MG63 (cell line): ENCODE measurements around the gene IER3IP1. TPM values are rescaled to one million over a fixed set of nuclear protein-coding genes. Genes with fewer than 3 reads are reported as not detected.
"Not testable (repeated sequence)": the region's sequence is repeated elsewhere in the genome, so short reads cannot be mapped to it uniquely, and the experiment has no call there.

Source experiments
- DNase-seq: peaks from one replicate; pipeline ENCODE4 v3.0.0-alpha.2; 2020
- H3K27me3 ChIP-seq: fragments of 250-450 bp; sonication (Bioruptor Pico); 2 replicates; pipeline ENCODE4 v1.5.1; 2020; ENCODE audit warnings: mild to moderate bottlenecking, moderate library complexity
- H3K36me3 ChIP-seq: fragments of 250-450 bp; sonication (Bioruptor Pico); 2 replicates; pipeline ENCODE4 v1.5.1; 2020; ENCODE audit warnings: mild to moderate bottlenecking, moderate library complexity
- H3K4me3 ChIP-seq: fragments of 250-450 bp; sonication (Bioruptor Pico); 2 replicates; pipeline ENCODE4 v1.5.1; 2020; ENCODE audit warnings: mild to moderate bottlenecking, moderate library complexity
- H3K9me3 ChIP-seq: fragments of 250-450 bp; sonication (Bioruptor Pico); 2 replicates; pipeline ENCODE4 v1.5.1; 2020; ENCODE audit warnings: mild to moderate bottlenecking, moderate library complexity
- total RNA-seq: library from RNA; depleted of rRNA; stranded (reverse); fragments of >200 nt; shearing (Covaris generic); gene quantifications from 2 replicates; pipeline ENCODE4 v1.2.3, GENCODE V29; 2014; ENCODE audit warnings: low replicate concordance

The IER3IP1 gene
- total RNA-seq, 1 experiment from 2014 or later, result 37.7 TPM

DNA sequence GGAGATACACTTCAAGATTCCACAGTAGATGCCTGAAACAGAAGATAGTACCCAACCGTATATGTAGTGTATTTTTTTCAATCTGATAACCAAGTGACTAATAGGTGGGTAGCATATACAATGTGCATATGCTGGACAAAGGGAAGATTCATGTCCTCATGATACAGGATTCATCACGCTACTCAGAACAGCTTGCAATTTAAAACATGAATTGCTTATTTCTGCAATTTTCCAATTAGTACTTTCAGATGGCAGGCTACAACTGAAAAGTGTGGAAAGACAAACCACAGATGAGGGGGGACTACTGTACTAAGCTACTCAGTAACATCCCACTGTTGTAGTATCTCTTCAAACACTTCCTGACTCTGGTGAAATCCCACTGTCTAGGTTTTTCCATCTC, 3.7 kb downstream of the IER3IP1 start:
- Histone ChIP-seq H3K4me3 (no peak overlapping the region), H3K36me3 (peaks cover 8% of the 10 kb centered on the region), H3K9me3 (no peaks in the 10 kb centered on the region), H3K27me3 (no peaks in the 10 kb centered on the region)
- no peak for DNase-seq

DNA sequence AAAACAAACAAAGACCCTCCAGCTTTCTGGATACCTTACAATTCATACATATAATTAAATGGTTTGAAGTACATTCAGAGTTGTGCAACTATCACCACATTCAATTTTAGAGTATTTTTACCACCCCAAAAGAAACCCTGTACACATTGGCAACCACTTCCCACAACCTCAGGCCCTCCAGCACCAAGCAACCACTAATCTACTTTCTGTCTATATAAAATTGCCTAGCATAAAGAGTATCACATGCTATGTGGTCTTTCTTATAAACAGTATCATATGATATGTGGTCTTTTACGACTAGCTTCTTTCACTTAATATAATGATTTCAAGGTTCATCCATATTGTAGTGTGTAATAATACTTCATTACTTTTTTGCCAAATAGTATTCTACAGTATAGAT, 7.3 kb downstream of the IER3IP1 start:
- no peaks in the 10 kb centered on the region for H3K27me3 ChIP-seq
- no peaks in the 10 kb centered on the region for H3K9me3 ChIP-seq
- no peak overlapping the region for H3K4me3 ChIP-seq
- peaks cover 8% of the 10 kb centered on the region for H3K36me3 ChIP-seq
- DNase-seq, result no peak

DNA sequence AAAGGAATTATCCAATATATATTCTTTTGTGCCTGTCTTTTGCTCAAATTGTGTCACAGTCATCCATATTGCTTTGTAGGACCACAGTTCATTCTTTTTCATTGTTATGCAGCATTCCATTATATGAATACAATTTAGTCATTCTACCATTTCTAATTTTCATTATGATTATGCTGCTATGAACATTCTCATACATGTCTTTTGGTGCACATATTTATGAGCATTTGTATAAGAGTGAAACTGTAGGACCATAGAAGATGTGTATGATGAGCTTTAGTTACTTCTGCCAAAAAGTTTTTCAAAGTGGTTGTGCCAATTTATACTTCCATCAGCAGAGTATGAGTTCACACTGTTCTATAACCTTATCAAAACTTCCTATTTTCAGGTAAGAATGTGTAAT, 7.7 kb downstream of the IER3IP1 start:
- Histone ChIP-seq H3K27me3 (no peaks in the 10 kb centered on the region), H3K4me3 (no peak overlapping the region), H3K36me3 (peaks cover 8% of the 10 kb centered on the region), H3K9me3 (no peaks in the 10 kb centered on the region)
- DNase-seq, result no peak

DNA sequence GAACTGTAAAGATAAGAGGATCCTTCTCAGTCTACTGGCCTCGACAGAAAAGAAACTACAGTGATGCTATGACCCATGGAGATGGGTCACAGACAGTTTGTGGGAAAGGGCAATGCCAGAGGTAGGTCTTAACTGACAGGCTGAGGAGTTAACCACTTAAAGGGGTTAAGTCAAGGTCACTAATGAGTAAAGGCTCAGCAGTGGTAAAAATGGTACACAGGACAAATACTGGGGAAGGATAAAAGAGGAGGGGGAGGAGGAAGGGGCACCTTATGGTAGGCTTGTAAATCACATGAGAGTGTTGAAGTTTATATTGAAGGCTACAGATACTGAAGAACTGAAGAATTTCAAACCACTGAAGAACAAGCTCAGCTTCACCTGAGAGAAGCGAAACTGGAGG, 9.9 kb downstream of the IER3IP1 start:
- Histone ChIP-seq H3K9me3 (no peaks in the 10 kb centered on the region), H3K4me3 (no peak overlapping the region), H3K36me3 (peaks cover 4% of the 10 kb centered on the region), H3K27me3 (no peaks in the 10 kb centered on the region)
- no peak for DNase-seq

DNA sequence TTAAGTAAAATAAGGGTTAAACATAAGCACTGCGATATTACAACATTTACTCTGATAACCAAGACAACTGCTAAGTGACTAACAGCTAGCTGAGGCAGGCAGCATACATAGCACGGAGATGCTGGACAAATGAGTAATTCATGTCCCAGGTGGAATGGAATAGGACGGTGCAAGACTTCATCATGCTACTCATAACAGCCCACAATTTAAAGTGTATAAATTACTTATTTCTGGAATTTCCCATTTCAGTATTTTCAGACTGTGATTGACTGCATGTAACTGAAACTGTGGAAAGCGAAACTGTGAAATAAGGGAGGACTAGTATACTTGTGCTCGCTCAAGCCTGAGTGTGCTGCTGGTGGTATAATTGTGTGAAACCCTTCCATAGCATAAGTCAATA, 12.9 kb downstream of the IER3IP1 start:
- H3K4me3 ChIP-seq, result no peak overlapping the region
- H3K36me3 ChIP-seq, result peaks cover 3% of the 10 kb centered on the region
- no peaks in the 10 kb centered on the region for H3K27me3 ChIP-seq
- no peak for DNase-seq
- H3K9me3 ChIP-seq, result no peaks in the 10 kb centered on the region

DNA sequence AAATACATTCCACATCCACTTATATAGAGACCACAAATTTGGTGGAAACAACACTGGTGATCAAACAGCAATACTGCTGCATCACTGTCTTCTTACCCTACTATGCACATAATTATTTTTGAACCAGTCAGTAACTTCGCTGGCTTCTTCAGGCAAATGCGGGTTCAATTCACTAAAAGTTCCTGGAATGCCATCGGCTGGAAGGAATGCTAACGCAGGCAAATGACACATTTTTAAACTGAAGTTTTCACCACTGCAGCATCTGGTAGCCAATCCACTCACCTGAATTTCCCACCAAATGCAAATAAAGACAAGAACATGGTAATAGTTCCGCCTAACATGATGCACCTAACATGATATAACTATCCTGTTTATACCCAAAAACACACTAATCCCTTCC, 15.9 kb downstream of the IER3IP1 start:
- Histone ChIP-seq H3K4me3 (no peak overlapping the region), H3K27me3 (no peaks in the 10 kb centered on the region), H3K36me3 (peaks cover 4% of the 10 kb centered on the region), H3K9me3 (no peaks in the 10 kb centered on the region)
- DNase-seq, result no peak

DNA sequence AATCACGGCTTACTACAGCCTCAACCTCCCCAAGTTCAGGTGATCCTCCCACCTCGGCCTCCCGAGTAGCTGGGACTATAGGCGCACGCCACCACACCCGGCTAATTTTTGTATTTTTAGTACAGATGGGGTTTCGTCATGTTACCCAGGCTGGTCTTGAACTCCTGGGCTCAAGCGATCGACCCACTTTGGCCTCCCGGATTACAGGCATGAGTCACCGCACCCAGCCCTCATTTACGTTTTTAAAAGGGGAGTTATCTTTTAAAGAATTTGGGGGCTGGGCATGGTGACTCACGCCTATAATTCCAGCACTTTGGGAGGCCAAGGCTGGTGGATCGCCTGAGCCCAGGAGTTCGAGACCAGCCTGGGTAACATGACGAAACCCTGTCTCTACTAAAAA, 17.8 kb downstream of the IER3IP1 start:
- peak; percentile 35 for DNase-seq
- H3K4me3 ChIP-seq, H3K27me3 ChIP-seq, H3K9me3 ChIP-seq: not testable (repeated sequence)
- peaks cover 18% of the 10 kb centered on the region for H3K36me3 ChIP-seq

DNA sequence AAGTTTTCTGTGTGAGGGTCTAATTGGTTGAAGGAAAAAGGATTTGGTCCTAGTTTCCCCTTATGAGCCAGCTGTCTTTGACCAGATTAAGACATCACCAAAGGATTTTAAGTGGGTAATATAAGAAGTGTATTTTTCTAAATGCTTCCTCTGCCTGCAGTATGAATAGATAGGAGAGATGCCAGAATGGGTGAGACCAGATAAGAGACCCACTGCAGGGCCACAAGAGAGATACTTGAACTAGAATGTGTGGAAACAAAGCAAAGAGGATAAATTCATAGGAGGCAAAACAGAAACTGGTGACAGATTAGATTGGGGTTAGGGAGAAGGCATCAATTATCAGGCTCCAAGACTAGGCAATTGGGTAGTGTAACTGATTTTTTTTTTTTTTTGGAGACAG, 24.7 kb downstream of the IER3IP1 start:
- peaks cover 18% of the 10 kb centered on the region for H3K36me3 ChIP-seq
- no peaks in the 10 kb centered on the region for H3K27me3 ChIP-seq
- DNase-seq, result no peak
- H3K4me3 ChIP-seq, result peak overlapping the region; percentile 84
- H3K9me3 ChIP-seq, result no peaks in the 10 kb centered on the region

DNA sequence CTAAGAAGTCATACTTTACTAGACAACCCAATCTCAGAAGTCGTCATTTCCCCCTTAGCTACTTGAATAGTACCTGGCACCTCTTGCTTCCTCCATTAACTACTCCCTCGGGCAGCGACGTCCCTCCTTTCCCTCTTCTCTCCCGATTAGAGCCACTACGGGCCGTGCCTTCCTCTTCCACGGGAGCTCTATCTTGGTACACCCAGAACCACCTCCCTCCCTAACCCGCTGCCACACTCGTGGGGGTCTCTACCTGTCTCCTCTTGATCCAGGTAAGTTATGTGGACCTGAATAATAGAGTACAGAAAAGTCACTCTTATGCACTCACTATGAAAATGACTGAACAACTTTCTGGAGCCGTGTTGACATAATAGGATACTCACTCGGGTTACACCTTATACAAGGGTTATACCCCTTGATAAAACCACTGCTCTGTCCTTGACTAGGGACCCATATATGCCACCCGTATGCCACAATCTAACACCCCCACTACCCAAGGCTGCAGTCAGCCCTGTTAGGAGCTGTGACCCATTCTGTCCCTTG, 25.3 kb downstream of the IER3IP1 start:
- no peak for DNase-seq
- no peaks in the 10 kb centered on the region for H3K27me3 ChIP-seq
- H3K9me3 ChIP-seq, result no peaks in the 10 kb centered on the region
- peak overlapping the region; percentile 84 for H3K4me3 ChIP-seq
- peaks cover 18% of the 10 kb centered on the region for H3K36me3 ChIP-seq

DNA sequence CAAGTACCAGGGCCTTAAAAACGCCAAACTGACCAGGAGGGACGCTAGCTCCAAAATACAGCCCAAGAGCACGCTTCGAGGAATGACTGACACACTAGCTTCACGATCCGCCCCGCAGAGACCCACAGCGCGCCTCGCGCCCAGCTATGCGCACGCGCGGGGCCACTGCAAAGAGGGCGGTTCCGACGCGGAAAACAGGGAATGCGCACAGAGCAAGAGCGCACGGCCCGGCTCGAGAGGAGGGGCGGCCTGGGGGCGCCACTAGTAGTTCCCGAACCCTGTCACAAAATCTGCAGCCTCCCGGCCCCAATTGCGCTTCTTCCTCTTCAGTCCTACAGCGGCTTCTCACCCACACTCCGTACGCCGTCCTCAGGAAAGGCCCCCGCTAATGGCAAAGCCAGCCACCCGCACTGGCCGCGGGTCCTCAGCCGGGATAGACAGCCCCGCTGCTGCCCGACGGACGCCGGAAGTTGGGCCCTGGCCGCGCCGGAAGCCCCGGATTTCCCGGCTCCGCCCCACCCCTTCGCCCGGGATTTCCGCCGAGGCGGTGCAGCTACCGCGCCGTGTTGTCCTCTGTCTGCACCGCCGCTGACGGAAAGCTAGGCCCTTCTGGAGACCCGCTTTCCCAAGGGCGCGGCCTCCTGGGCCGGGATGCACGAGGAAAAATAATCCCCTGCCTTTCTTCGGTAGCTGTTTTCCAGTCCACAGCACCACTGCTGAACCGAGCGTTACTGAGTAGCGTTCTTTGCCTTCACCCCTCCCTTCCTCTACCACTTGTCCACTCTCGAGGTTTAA, 25.9 kb downstream of the IER3IP1 start, which contains the start of gene HDHD2:
TSS of gene HDHD2 (minus strand) at position 472 of the 795 bp plus-strand sequence. CDS start 14,061 bp downstream, outside the sequence.
- no peaks in the 10 kb centered on the region for H3K9me3 ChIP-seq
- peak; percentile 88 for DNase-seq
- peak within 1 kb of the TSS; percentile 84 for H3K4me3 ChIP-seq
- peaks cover 16% of the 10 kb centered on the region for H3K36me3 ChIP-seq
- no peaks in the 10 kb centered on the region for H3K27me3 ChIP-seq

DNA sequence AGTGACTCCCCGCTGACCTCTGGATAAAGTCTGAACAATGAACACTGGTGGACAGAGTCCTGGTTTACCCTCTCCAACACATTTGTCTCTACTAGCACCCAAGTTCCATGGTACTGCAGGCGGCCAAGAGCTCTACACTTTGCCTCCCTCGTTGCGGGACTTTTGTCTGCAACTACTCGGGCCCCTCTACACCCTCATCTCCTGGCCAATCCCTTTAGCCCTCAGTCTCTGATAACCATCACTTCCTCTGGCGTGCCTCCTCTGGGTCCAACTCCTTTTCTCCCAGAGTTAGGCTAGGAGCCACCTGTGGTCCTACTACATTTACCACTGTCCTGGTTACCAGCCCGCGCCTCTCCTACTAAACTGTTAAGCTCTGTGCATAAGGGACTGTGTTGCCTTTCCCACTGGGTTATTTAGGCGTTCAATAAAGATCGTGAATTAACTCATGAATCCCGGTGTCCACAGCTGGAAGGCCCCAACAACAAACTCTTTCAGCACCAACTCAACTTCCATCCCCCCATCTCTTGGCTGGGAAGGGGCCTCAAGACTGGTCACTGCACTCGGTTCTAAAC, 26.6 kb downstream of the IER3IP1 start:
- Histone ChIP-seq H3K36me3 (peaks cover 9% of the 10 kb centered on the region), H3K9me3 (no peaks in the 10 kb centered on the region), H3K27me3 (no peaks in the 10 kb centered on the region), H3K4me3 (peak overlapping the region; percentile 84)
- no peak for DNase-seq

DNA sequence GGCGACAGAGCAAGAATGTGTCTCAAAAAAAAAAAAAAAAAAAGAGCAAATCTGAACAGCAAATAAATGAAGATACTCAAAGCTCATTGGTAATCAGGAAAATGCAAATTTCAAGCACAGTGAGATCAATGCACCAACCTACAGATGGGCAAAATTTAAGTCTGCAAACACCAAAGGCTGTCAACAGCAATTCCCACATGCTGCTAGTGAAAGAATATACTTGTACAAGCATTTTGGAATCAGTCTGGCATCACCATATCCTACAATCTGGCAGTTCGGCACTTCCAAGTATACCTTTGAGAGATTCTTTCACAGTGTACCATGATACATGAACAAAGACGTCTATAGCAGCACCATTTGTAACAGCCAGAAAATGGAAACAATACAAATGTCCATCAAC, 30.0 kb downstream of the IER3IP1 start:
- Histone ChIP-seq H3K4me3 (no peak overlapping the region), H3K36me3 (peaks cover 4% of the 10 kb centered on the region; the same call in 1 of the 2 replicates), H3K9me3 (no peaks in the 10 kb centered on the region), H3K27me3 (no peaks in the 10 kb centered on the region)
- DNase-seq, result no peak

DNA sequence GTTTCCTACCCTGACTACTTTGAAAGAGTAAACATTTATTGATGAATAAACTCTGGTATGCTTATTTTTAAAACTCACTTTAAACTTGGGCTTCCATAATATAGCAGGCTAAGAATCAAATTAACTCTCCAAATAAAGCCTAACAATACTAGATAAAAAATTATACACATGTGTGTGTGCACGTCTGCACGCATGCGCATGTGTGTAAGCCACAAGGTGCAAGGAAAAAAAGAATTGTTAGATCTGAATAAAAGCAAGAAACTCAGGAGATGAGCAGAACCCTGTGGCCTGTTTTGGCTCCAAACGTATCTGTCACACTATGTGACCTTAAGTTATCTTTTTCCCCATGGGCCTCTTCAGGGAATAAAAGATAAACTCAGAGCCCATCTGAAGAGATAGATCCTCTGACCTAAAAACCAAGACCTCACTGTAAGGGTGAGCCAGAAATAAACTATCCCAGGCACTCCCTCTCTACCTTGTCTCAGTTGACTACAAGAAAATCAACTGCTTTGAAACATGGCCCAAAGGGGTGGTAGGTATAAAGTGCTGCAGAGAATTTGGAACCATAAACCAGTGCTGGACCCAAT, 32.2 kb downstream of the IER3IP1 start:
- Histone ChIP-seq H3K36me3 (peaks cover 5% of the 10 kb centered on the region; the same call in 1 of the 2 replicates), H3K27me3 (no peaks in the 10 kb centered on the region), H3K9me3 (no peaks in the 10 kb centered on the region), H3K4me3 (no peak overlapping the region)
- DNase-seq, result no peak

DNA sequence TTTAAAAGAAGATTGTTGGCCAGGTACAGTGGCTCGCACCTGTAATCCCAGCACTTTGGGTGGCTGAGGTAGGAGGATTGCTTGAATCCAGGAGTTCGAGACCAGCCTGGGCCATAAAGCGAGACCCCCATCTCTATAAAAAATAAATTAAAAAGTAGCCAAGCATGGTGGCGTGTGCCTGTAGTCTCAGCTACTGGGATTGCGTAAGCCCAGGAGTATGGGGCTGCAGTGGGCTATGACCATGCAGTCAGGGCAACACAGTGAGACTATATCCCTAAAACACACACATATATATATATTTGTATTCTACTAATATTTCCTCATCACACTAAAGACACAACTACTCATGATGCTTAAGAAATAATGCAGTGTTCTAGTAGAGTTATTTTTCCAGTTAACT, 33.0 kb downstream of the IER3IP1 start:
- DNase-seq, result no peak
- Histone ChIP-seq H3K36me3 (peaks cover 3% of the 10 kb centered on the region), H3K27me3 (no peaks in the 10 kb centered on the region), H3K4me3 (no peak overlapping the region), H3K9me3 (no peaks in the 10 kb centered on the region)

DNA sequence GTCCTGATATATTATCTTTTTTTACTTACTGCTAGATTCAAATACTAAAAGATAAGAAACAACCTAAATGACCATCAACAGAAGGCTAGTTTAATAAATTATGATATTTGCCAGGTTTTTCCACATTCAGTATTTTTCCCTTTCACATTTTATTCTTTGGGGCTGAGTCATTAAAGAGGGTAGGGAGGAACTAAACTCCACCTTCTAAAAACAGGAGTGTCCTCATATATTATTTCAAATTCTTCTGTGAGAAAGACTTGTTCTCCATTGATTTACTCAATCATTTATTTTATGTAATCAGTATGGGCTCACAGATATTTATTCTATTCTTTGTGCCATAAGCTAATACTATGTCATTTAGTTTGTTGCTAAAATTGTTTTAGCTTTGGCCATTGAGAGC, 34.9 kb downstream of the IER3IP1 start:
- no peak for DNase-seq
- peaks cover 7% of the 10 kb centered on the region for H3K36me3 ChIP-seq
- no peaks in the 10 kb centered on the region for H3K9me3 ChIP-seq
- no peak overlapping the region for H3K4me3 ChIP-seq
- H3K27me3 ChIP-seq, result no peaks in the 10 kb centered on the region

DNA sequence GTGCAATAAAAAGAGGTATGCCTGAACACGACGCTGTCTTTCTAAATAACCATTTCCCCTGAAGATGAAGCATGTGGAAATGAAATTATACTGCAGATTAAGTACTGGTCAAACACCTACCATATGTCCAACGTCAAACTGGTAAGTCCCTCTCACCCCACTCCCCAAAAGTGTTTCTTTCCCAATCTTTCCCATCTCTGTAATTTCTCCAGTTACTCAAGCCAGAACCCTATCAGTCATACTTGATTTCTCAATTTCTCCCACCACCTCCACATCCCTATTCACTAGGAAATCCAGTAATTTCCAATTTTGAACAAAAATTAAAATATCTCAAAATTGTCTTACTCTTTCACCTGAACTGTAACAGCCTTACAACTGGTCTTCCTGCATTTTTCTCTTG, 55.0 kb downstream of the IER3IP1 start:
- Histone ChIP-seq H3K9me3 (no peaks in the 10 kb centered on the region), H3K4me3 (no peak overlapping the region), H3K36me3 (peaks cover 10% of the 10 kb centered on the region; the same call in 1 of the 2 replicates), H3K27me3 (no peaks in the 10 kb centered on the region)
- no peak for DNase-seq

DNA sequence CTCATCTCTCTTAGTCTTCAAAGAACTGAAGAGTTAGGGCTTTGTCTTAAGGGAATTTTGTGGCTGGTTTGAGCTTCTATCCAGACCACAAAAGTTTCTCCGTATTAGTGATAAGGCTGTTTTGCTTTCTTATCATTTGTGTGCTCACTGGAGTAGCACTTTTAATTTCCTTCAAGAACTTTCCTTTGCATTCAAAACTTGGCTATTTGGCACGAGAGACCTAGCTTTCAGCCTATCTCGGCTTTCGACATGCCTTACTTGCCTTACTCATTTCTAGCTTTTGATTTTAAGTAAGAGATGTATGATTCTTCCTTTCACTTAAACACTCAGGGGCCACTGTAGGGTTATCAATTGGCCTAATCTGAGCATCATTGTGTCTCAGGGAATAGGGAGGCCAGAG, 55.7 kb downstream of the IER3IP1 start:
- Histone ChIP-seq H3K36me3 (peaks cover 10% of the 10 kb centered on the region; the same call in 1 of the 2 replicates), H3K9me3 (no peaks in the 10 kb centered on the region), H3K4me3 (no peak overlapping the region), H3K27me3 (no peaks in the 10 kb centered on the region)
- no peak for DNase-seq
